ENCODE data around the gene MINDY4.

DNA sequence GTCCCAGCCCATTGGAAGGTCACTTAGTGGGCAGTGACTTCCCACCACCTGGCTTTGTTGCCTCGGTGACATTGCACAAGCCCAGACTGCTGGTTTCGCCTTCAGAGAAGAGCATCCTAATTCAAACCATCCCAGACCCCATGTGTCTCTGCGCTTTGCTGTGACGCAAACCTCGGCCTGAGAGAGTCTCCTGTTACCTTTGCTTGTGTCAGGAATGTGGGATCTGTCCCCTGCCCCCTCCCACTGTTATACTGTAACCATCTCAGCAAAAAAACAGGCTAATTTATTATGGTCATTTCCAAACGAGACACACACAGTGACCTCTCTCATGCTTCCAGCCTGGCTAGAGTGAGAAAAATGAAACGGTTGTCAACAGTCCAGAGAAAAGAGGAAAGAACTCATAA, 115.4 kb downstream of the MINDY4 start:
- TF ChIP-seq POLR2A (IDR thresholded peaks at IDR 0.05; ENCODE audit: low read depth, low read length) (no peak), POU2F2 (IDR thresholded peaks at IDR 0.05; ENCODE audit: low read depth, low read length) (no peak), TAF1 (IDR thresholded peaks at IDR 0.05; ENCODE audit: low read depth, low read length) (no peak), POLR2AphosphoS5 (IDR thresholded peaks at IDR 0.05; ENCODE audit: low read depth, low read length) (no peak)

Measured in GM12891 (cell line).